ENCODE measurements around the gene DDX24. TPM values are rescaled to one million over a fixed set of nuclear protein-coding genes. Genes with fewer than 3 reads are reported as not detected.
A peak's percentile ranks its signal among the peaks of the same experiment; 100 is the strongest.

Gene DDX24
- total and polyA plus RNA-seq, 9 of the 15 experiments (the other 6 are each of a cell fraction or from before 2014, with no cell fraction given): 82.4 to 175 (median 122) TPM

DNA sequence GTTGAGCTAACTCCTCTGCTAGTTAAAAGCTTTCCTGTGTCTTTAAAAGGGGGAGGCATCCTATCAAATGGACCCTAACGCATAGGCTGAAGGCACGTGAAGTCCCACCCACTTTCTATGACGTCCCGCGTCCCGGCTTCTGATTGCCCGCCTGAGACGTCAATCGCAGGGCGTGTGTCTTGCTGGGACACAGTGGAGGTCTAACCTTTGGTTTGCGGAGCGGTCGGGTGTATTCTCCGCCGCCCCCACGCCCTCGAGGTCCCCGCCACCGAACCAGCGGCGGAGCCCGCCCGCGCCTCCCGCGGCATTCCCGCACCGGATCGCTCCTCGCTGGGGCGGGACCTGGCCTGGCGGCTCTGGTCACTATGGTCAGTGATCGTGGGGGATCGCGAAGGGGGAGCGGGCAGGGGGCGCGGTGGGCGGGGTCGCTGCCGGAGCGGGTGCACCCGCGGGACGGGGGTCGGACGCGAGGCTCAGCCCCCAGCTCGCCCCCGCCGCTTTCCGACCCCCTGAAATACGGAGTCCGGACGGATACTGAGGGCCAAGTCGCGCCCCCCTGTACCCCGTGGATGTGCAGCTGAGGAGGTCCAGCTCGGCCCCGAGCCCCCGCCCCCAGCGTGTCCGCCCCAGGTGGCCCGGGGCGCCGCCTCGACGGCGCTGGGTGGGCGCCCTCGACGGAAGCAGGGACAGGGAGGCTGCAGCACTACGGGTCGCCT is 54.7 kb downstream of the DDX24 start, which contains the start of gene OTUB2 (continued):
- TF ChIP-seq, protein P1, sequence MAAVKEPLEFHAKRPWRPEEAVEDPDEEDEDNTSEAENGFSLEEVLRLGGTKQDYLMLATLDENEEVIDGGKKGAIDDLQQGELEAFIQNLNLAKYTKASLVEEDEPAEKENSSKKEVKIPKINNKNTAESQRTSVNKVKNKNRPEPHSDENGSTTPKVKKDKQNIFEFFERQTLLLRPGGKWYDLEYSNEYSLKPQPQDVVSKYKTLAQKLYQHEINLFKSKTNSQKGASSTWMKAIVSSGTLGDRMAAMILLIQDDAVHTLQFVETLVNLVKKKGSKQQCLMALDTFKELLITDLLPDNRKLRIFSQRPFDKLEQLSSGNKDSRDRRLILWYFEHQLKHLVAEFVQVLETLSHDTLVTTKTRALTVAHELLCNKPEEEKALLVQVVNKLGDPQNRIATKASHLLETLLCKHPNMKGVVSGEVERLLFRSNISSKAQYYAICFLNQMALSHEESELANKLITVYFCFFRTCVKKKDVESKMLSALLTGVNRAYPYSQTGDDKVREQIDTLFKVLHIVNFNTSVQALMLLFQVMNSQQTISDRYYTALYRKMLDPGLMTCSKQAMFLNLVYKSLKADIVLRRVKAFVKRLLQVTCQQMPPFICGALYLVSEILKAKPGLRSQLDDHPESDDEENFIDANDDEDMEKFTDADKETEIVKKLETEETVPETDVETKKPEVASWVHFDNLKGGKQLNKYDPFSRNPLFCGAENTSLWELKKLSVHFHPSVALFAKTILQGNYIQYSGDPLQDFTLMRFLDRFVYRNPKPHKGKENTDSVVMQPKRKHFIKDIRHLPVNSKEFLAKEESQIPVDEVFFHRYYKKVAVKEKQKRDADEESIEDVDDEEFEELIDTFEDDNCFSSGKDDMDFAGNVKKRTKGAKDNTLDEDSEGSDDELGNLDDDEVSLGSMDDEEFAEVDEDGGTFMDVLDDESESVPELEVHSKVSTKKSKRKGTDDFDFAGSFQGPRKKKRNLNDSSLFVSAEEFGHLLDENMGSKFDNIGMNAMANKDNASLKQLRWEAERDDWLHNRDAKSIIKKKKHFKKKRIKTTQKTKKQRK (IDR thresholded peaks at IDR 0.05; ENCODE audit: borderline replicate concordance, low read depth, low read length): no peak; the same call in 1 of the 2 replicates
- TF ChIP-seq EGR1 (conservative IDR thresholded peaks at IDR 0.05): peak; percentile 84
- no peak for TF ChIP-seq HSF4 (CRISPR knock-in tag; IDR thresholded peaks at IDR 0.05; ENCODE audit: borderline replicate concordance)
- TF ChIP-seq PPARD (CRISPR knock-in tag; IDR thresholded peaks at IDR 0.05): no peak
- TF ChIP-seq GABPB1 (CRISPR knock-in tag; IDR thresholded peaks at IDR 0.05): no peak
- TF ChIP-seq NFE2L1 (tag; IDR thresholded peaks at IDR 0.05; ENCODE audit: borderline replicate concordance, low read depth): no peak
- TF ChIP-seq, protein P2, sequence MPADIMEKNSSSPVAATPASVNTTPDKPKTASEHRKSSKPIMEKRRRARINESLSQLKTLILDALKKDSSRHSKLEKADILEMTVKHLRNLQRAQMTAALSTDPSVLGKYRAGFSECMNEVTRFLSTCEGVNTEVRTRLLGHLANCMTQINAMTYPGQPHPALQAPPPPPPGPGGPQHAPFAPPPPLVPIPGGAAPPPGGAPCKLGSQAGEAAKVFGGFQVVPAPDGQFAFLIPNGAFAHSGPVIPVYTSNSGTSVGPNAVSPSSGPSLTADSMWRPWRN (IDR thresholded peaks at IDR 0.05; ENCODE audit: low read depth): no peak
- TF ChIP-seq EHMT2 (IDR thresholded peaks at IDR 0.05): no peak
- 0 out of 2 replicates have a peak, but pooled peaks have one; percentile 13 for TF ChIP-seq BHLHE40 (IDR thresholded peaks at IDR 0.05; ENCODE audit: low read length)
- TF ChIP-seq PCBP2 (IDR thresholded peaks at IDR 0.05; ENCODE audit: low read depth, low read length, poor library complexity, severe bottlenecking): no peak
- TF ChIP-seq, protein P3, sequence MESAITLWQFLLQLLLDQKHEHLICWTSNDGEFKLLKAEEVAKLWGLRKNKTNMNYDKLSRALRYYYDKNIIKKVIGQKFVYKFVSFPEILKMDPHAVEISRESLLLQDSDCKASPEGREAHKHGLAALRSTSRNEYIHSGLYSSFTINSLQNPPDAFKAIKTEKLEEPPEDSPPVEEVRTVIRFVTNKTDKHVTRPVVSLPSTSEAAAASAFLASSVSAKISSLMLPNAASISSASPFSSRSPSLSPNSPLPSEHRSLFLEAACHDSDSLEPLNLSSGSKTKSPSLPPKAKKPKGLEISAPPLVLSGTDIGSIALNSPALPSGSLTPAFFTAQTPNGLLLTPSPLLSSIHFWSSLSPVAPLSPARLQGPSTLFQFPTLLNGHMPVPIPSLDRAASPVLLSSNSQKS (CRISPR knock-in tag; IDR thresholded peaks at IDR 0.05): no peak
- TF ChIP-seq PTBP1 (IDR thresholded peaks at IDR 0.05; ENCODE audit: low read depth, low read length): no peak
- TF ChIP-seq PHF21A (IDR thresholded peaks at IDR 0.05; ENCODE audit: borderline replicate concordance, low read depth): no peak
- no peak for TF ChIP-seq ZNF143 (CRISPR knock-in tag; IDR thresholded peaks at IDR 0.05)
- TF ChIP-seq MECOM (CRISPR knock-in tag; IDR thresholded peaks at IDR 0.05): no peak
- no peak for TF ChIP-seq MCM3 (IDR thresholded peaks at IDR 0.05)
- no peak for TF ChIP-seq ETV1 (tag; conservative IDR thresholded peaks at IDR 0.05; ENCODE audit: low read depth)
- no peak for TF ChIP-seq HLTF (IDR thresholded peaks at IDR 0.05)
- TF ChIP-seq ZNF3 (CRISPR knock-in tag; IDR thresholded peaks at IDR 0.05): no peak
- TF ChIP-seq, protein P4, sequence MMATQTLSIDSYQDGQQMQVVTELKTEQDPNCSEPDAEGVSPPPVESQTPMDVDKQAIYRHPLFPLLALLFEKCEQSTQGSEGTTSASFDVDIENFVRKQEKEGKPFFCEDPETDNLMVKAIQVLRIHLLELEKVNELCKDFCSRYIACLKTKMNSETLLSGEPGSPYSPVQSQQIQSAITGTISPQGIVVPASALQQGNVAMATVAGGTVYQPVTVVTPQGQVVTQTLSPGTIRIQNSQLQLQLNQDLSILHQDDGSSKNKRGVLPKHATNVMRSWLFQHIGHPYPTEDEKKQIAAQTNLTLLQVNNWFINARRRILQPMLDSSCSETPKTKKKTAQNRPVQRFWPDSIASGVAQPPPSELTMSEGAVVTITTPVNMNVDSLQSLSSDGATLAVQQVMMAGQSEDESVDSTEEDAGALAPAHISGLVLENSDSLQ (IDR thresholded peaks at IDR 0.05): peak; percentile 99
- TF ChIP-seq, protein P5, sequence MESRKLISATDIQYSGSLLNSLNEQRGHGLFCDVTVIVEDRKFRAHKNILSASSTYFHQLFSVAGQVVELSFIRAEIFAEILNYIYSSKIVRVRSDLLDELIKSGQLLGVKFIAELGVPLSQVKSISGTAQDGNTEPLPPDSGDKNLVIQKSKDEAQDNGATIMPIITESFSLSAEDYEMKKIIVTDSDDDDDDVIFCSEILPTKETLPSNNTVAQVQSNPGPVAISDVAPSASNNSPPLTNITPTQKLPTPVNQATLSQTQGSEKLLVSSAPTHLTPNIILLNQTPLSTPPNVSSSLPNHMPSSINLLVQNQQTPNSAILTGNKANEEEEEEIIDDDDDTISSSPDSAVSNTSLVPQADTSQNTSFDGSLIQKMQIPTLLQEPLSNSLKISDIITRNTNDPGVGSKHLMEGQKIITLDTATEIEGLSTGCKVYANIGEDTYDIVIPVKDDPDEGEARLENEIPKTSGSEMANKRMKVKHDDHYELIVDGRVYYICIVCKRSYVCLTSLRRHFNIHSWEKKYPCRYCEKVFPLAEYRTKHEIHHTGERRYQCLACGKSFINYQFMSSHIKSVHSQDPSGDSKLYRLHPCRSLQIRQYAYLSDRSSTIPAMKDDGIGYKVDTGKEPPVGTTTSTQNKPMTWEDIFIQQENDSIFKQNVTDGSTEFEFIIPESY (CRISPR knock-in tag; IDR thresholded peaks at IDR 0.05): no peak
